ENCODE results near the gene GIPC3.

- TF ChIP-seq EZH2phosphoT487 (IDR thresholded peaks at IDR 0.05; ENCODE audit: insufficient read depth, low read depth), result no peak
- TF ChIP-seq EZH2 (IDR thresholded peaks at IDR 0.05; ENCODE audit: insufficient read depth, poor library complexity, severe bottlenecking), result no peak
Observed at GRCh38 chr19:3591876-3592613, 6.8 kb downstream of the GIPC3 start.
